Body of pancreas (tissue), 4 donors: ENCODE measurements around the gene STYK1. TPM values are rescaled to one million over a fixed set of nuclear protein-coding genes. Genes with fewer than 3 reads are reported as not detected.

Experiments
- ATAC-seq: fragments of 150-250 bp; one replicate; pipeline ENCODE4 v1.9.1; 2016
- DNase-seq, 4 donors: peaks; one replicate each; pipeline ENCODE4 v3.0.0-alpha.2; 2019
- H3K27ac ChIP-seq, 4 donors: fragments of 200-600 bp; sonication (generic); 1 replicate in 3 of 4; 2 replicates in 1 of 4; pipeline versions ENCODE4 v1.5.1 to v1.6.1; 2016 to 2019; ENCODE audit warnings: mild to moderate bottlenecking in 1 of 4, mixed read lengths in 1 of 4, moderate library complexity in 1 of 4
- H3K27me3 ChIP-seq, 2 donors: fragments of 200-600 bp; sonication (generic); one replicate each; pipeline ENCODE4 v1.6.0; 2016; ENCODE audit warnings: mild to moderate bottlenecking in 1 of 2
- H3K36me3 ChIP-seq, 2 donors: fragments of 200-600 bp; sonication (generic); replicated peaks in 1 of 2; 2 replicates each; pipeline ENCODE4 v1.5.1; 2016; ENCODE audit warnings: low read depth in 2 of 2; ENCODE audit not compliant: insufficient read depth in 1 of 2
- H3K4me1 ChIP-seq: fragments of 200-600 bp; sonication (generic); one replicate; pipeline ENCODE4 v1.6.0; 2016
- H3K4me3 ChIP-seq, 2 donors: fragments of 200-600 bp; sonication (generic); 1 replicate in 1 of 2; 2 replicates in 1 of 2; pipeline ENCODE4 v1.5.1; 2016 to 2019
- H3K9me3 ChIP-seq, 3 donors: fragments of 200-600 bp; sonication (generic); 1 replicate in 2 of 3; 2 replicates in 1 of 3; pipeline ENCODE4 v1.5.1; 2016
- POLR2A ChIP-seq, 3 donors: fragments of 450-650 bp; IDR thresholded peaks; one replicate each; pipeline ENCODE4 v1.6.1; 2016; ENCODE audit warnings: antibody characterized with exemption in 3 of 3, mild to moderate bottlenecking in 2 of 3
- WGBS, 2 donors: methylation state at CpG; one replicate each; pipeline ENCODE4 v1.1.5; 2017; 5-methylcytosine and 5-hydroxymethylcytosine counted together
- intact Hi-C: fragments of 100-400 bp; cut with DNase I; formaldehyde crosslinking; loops from one replicate; pipeline ENCODE4 v1.15.1; 2023
- total RNA-seq, 2 donors: library from RNA; depleted of rRNA; stranded (reverse); fragments of >200 nt; gene quantifications; one replicate each; pipeline ENCODE4 v1.1.0, GENCODE V29; 2016
- TF ChIP-seq, protein P1 (sequence below), 7 experiments: fragments of 450-650 bp in 4 of 7; fragments of 200-600 bp in 3 of 7; sonication (generic) in 3 of 7; IDR thresholded peaks; one replicate each; pipeline ENCODE4 v1.5.1; 2016 to 2019; ENCODE audit warnings: antibody characterized with exemption in 7 of 7

STYK1 gene
- total RNA-seq, 2 donors from 2014 or later = 0.26 TPM; not detected in 1

DNA sequence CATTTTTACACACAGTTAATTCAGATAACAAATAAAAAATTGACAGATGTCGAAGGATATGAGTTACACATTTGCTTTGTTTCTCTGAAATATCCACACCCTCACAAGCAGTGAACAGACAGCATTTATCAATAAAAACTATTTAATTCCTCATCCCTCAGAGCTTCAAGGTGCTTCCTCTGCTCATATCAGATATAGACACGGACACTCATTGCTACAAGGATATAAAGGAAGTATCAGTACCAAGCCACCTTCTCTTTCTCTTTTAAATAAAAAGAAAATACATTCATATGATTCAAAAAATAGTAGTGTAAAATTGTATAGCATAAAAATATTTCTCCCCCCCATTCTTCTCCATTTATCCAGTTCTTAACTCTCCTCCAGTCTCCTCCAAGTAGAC is 38.5 kb downstream of the STYK1 start:
- no peaks in the 10 kb centered on the region for H3K9me3 ChIP-seq
- no peaks in the 10 kb centered on the region for H3K36me3 ChIP-seq
- H3K4me1 ChIP-seq = no peaks in the 10 kb centered on the region
- H3K27me3 ChIP-seq = no peaks in the 10 kb centered on the region
- H3K27ac ChIP-seq = no peak overlapping the region
- intact Hi-C loops = no loop called here
- H3K4me3 ChIP-seq = no peak overlapping the region
- DNase-seq = no peak
- TF ChIP-seq, protein P1, sequence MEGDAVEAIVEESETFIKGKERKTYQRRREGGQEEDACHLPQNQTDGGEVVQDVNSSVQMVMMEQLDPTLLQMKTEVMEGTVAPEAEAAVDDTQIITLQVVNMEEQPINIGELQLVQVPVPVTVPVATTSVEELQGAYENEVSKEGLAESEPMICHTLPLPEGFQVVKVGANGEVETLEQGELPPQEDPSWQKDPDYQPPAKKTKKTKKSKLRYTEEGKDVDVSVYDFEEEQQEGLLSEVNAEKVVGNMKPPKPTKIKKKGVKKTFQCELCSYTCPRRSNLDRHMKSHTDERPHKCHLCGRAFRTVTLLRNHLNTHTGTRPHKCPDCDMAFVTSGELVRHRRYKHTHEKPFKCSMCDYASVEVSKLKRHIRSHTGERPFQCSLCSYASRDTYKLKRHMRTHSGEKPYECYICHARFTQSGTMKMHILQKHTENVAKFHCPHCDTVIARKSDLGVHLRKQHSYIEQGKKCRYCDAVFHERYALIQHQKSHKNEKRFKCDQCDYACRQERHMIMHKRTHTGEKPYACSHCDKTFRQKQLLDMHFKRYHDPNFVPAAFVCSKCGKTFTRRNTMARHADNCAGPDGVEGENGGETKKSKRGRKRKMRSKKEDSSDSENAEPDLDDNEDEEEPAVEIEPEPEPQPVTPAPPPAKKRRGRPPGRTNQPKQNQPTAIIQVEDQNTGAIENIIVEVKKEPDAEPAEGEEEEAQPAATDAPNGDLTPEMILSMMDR (IDR thresholded peaks at IDR 0.05) = no peak
- TF ChIP-seq POLR2A (IDR thresholded peaks at IDR 0.05) = no peak
- 75 to 78% methylated on average over 2 of the region's 2 CpGs for WGBS, 2 donors
- ATAC-seq = no peak

DNA sequence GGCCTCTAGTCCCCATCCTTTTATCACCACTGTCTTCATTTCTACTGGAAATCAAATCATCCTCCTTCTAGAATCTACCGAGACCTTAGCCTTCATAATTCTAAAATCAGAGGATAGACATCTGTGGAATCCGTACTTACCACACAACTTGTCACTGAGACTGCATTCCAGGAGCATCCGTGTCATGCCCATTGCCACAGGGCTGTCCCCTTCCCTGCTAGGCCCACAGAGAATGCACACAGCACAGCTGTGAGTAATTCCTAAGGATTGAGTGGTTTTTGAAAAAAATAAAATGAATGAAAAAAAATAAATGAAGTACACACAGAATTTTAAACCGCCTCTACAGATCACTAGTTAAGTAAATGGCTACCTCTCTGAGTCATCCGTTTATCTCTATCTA is 39.4 kb downstream of the STYK1 start:
- Histone ChIP-seq H3K4me1 (no peaks in the 10 kb centered on the region), H3K36me3 (no peaks in the 10 kb centered on the region), H3K9me3 (no peaks in the 10 kb centered on the region), H3K27ac (no peak overlapping the region), H3K27me3 (no peaks in the 10 kb centered on the region), H3K4me3 (no peak overlapping the region)
- ATAC-seq = no peak
- WGBS, 2 donors = 81 to 82% methylated on average over 5 of the region's 5 CpGs
- DNase-seq = no peak
- TF ChIP-seq, protein P1 (IDR thresholded peaks at IDR 0.05) = no peak
- TF ChIP-seq POLR2A (IDR thresholded peaks at IDR 0.05) = no peak
- intact Hi-C loops = no loop called here

DNA sequence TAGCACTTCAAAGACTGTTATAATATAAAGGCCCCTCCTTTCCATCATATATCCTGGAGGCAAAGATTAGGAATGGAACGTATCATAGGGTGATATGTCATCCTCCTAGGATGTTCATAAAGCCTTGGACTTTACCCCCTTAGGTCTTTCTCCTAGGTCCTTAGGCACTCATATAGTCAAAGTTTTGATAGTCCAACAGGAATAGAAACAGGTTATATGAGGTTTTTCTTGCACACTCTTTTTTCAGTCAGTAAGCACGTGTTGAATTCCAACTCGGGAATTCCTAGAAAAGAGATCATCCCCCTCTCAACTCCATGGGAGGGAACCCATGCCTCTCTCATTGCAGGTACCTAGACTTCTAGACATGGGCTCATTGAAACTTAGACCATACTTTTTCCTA is 40.3 kb downstream of the STYK1 start:
- intact Hi-C loops = no loop called here
- no peaks in the 10 kb centered on the region for H3K27me3 ChIP-seq
- TF ChIP-seq POLR2A (IDR thresholded peaks at IDR 0.05) = no peak
- TF ChIP-seq, protein P1 (IDR thresholded peaks at IDR 0.05) = no peak
- 65 to 67% methylated on average over 3 of the region's 3 CpGs for WGBS, 2 donors
- no peak overlapping the region for H3K4me3 ChIP-seq
- ATAC-seq (no peak), DNase-seq (no peak)
- H3K36me3 ChIP-seq = no peaks in the 10 kb centered on the region
- no peak overlapping the region for H3K27ac ChIP-seq
- no peaks in the 10 kb centered on the region for H3K4me1 ChIP-seq
- no peaks in the 10 kb centered on the region for H3K9me3 ChIP-seq

DNA sequence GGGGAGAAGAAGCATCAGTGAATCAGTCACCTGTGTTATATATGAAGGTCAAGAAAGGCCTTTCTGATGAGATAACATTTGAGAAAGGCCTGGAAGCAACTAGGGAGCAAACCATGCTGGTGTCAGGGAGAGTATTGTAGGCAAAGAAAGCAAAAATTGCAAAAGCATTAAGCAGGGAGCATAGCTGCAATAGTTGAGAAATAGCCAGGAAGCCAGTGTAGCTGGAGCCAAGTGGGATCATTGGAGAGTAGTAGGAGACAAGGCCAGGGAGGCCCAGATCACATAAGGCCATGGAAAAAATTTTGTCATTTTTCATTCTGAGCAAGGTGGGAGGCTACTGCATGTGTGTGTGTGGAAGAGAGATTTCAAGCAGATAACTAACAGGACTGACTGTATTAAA is 41.6 kb downstream of the STYK1 start:
- no peaks in the 10 kb centered on the region for H3K27me3 ChIP-seq
- no peak overlapping the region for H3K27ac ChIP-seq
- ATAC-seq (no peak), DNase-seq (no peak)
- H3K9me3 ChIP-seq = no peaks in the 10 kb centered on the region
- H3K4me3 ChIP-seq = no peak overlapping the region
- no peaks in the 10 kb centered on the region for H3K36me3 ChIP-seq
- TF ChIP-seq, protein P1 (IDR thresholded peaks at IDR 0.05) = no peak
- no peak for TF ChIP-seq POLR2A (IDR thresholded peaks at IDR 0.05)
- intact Hi-C loops = no loop called here
- H3K4me1 ChIP-seq = no peaks in the 10 kb centered on the region

DNA sequence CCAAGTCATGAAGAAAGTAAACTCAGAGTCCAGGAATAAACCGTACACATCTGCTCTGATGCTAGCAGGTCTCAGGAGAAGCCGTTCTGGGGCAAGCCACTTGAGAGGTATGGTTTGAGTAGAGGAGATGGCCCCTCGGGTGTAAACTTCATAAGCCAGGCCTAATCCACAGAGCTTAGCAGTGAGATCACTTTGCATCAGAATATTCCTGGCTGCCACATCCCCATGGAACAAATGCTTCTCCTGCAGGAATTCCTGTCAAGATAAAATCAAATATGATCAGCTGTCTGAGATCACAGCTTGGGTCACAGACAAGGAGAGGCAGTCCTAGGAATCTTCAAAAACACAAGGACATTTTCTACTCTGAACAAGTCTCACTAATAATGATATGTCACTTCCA is 49.2 kb downstream of the STYK1 start:
- TF ChIP-seq POLR2A (IDR thresholded peaks at IDR 0.05) = no peak
- TF ChIP-seq, protein P1 (IDR thresholded peaks at IDR 0.05) = no peak
- ATAC-seq (no peak), DNase-seq (no peak)
- Histone ChIP-seq H3K4me1 (no peaks in the 10 kb centered on the region), H3K27ac (no peak overlapping the region), H3K36me3 (no peaks in the 10 kb centered on the region), H3K4me3 (no peak overlapping the region), H3K27me3 (no peaks in the 10 kb centered on the region), H3K9me3 (no peaks in the 10 kb centered on the region)
- WGBS, 2 donors = 34 to 35% methylated on average over 3 of the region's 3 CpGs
- intact Hi-C loops = no loop called here
